Hematopoietic multipotent progenitor cell treated with erythropoietin and hydrocortisone succinate and interleukin-3 and kit ligand, for 15 days (in vitro differentiated cells): ENCODE data around the gene UGT1A3.

ENCODE experiments used
- DNase-seq: peaks from one replicate; pipeline ENCODE4 v3.0.0-alpha.2; 2015; ENCODE audit warnings: low spot score

UGT1A3 gene

DNA sequence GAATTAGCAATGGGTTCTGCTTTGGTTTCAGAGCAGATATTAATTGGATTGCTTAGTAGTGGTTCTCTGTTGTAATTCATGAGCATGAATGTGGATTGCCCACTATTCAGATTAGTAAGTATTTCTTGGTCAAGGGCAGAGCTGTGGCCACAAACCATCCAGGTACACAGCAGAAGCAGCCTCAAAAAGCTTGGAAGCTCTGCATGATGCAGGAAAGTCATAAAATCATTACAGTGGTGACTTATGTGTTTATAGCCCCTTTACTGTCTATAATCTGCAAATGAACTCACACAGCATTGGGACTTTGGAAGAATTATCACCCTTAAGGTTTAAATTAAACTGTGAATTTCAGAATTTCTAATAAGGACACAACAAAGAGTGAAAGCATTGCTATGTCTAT is 29.3 kb downstream of the UGT1A3 start:
- DNase-seq = no peak

- DNase-seq = no peak
These were observed 30.0 kb downstream of the UGT1A3 start for GRCh38 chr2:233758849-233759248.

- DNase-seq = no peak
These were observed 31.2 kb downstream of the UGT1A3 start, which contains the start of gene UGT1A1 for GRCh38 chr2:233760043-233760442. Gene UGT1A1 (plus strand): TSS chr2:233760270. CDS start chr2:233760288, 18 bp downstream.

DNA sequence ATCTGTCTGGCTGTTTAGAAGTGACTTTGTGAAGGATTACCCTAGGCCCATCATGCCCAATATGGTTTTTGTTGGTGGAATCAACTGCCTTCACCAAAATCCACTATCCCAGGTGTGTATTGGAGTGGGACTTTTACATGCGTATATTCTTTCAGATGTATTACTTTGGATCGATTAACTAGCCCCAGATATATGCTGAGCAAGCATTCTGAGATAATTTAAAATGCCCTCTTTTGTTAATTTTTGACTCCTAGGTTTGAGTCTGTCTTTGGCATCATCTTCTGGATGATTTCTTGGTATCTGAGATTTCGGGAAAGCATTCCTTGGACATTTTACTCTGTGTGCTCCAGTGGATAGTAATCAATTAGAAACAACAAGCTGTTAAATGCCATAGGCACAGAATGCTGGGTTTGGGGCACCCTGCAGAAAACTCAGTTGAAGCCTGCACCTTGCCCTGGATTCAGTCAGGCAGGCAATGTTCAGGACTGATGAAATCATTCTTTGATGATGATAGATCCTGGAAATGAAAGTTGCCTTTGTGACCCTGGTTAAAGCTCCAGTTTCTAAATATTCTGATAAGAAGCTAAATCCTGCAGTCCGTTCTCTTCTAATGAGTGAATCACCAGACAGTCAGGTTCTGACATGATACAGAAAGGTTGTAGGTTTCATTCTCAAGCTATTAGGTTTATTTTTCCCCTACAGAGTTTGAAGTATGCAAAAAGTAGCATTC is 32.4 kb downstream of the UGT1A3 start:
- DNase-seq = no peak

GRCh38 chr2:233764264-233764663 is 35.4 kb downstream of the UGT1A3 start:
- no peak for DNase-seq

GRCh38 chr2:233764761-233765160 is 35.9 kb downstream of the UGT1A3 start:
- no peak for DNase-seq

GRCh38 chr2:233766416-233766815 is 37.6 kb downstream of the UGT1A3 start:
- DNase-seq = no peak

DNA sequence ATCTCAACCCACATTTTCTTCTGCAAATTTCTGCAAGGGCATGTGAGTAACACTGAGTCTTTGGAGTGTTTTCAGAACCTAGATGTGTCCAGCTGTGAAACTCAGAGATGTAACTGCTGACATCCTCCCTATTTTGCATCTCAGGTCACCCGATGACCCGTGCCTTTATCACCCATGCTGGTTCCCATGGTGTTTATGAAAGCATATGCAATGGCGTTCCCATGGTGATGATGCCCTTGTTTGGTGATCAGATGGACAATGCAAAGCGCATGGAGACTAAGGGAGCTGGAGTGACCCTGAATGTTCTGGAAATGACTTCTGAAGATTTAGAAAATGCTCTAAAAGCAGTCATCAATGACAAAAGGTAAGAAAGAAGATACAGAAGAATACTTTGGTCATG is 39.2 kb downstream of the UGT1A3 start:
- no peak for DNase-seq

DNA sequence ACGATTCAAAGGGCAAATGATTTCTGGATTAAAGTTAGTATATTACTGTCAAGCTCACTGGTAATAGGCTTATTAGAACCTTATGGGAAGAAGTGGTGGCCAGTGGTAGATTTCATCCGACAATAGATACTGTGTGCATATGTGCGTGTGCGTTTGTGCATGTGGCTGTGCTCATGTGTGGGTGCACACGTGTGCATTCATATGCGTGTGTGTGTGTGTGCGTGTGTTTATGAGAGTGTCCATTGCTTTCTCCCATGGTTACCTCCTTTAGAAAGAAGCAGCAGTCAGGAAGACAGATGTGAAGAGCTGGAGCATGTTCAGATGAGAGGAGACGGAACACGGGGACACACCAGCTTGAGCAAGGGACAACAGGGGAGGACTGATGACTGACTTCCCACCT is 40.4 kb downstream of the UGT1A3 start:
- DNase-seq = no peak

DNA sequence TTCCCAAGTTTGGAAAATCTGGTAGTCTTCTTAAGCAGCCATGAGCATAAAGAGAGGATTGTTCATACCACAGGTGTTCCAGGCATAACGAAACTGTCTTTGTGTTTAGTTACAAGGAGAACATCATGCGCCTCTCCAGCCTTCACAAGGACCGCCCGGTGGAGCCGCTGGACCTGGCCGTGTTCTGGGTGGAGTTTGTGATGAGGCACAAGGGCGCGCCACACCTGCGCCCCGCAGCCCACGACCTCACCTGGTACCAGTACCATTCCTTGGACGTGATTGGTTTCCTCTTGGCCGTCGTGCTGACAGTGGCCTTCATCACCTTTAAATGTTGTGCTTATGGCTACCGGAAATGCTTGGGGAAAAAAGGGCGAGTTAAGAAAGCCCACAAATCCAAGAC is 43.3 kb downstream of the UGT1A3 start:
- DNase-seq = no peak

GRCh38 chr2:233772583-233772982 is 43.7 kb downstream of the UGT1A3 start:
- DNase-seq = no peak

DNA sequence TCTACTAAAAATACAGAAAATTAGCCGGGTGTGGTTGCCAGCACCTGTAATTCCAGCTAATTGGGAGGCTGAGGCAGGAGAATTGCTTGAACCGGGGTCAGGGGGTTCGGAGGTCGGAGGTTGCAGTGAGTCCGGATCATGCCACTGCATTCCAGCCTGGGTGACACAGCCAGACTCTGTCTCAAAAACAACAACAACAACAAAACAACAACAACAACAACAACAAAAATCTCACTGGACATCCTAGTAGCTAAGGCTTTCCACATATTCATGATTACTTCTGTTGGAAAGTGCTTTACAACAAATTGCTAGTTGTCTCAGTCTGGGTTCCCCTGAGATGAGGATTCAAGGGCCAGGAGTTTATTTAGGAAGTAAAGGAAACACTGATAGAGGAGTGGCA is 45.0 kb downstream of the UGT1A3 start:
- DNase-seq = no peak

- no peak for DNase-seq
These were observed 46.6 kb downstream of the UGT1A3 start for GRCh38 chr2:233775414-233775813.

DNA sequence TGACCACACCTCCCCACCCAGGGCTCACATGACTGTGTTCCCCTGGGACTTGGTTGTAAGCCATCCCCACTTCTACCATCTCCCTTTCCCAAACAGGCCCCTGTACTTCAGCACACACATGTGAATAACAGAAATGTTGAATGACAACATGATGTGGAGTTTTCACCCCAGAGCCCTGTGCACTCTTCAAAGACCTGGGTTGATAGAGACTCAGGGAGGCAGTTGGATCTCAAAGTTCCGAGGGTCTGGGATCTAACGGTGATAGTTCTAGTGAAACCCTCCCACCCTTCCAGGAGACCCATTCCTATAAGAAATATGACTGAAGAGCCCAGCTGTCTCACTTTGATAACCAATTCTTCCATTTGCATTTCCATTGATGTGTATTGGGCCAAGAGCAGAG is 49.2 kb downstream of the UGT1A3 start, which contains the start of gene MROH2A:
Gene MROH2A (plus strand): TSS at position 301 of the 400 bp plus-strand sequence. CDS start 1,029 bp downstream, outside the sequence.
- DNase-seq = no peak

DNA sequence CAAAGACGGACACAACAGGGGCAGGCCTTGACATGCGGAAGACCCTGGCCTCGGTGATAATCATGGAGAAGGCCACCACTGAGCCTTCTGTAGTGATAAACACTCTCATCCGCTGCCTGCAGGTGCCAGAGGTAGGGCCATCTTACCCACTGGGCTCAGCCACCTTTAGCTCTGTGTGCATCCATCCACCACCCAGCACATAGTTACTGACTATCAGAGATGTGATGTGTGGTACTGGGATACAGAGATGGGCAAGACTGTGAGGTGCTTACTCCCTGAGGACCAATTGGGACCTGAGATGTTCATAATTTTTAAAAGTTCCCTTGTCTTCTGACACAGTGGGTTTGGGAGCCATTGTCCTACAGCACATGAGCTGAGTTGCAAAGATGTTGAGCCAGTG is 50.9 kb downstream of the UGT1A3 start:
- no peak for DNase-seq

GRCh38 chr2:233780771-233781170 is 51.9 kb downstream of the UGT1A3 start:
- no peak for DNase-seq

DNA sequence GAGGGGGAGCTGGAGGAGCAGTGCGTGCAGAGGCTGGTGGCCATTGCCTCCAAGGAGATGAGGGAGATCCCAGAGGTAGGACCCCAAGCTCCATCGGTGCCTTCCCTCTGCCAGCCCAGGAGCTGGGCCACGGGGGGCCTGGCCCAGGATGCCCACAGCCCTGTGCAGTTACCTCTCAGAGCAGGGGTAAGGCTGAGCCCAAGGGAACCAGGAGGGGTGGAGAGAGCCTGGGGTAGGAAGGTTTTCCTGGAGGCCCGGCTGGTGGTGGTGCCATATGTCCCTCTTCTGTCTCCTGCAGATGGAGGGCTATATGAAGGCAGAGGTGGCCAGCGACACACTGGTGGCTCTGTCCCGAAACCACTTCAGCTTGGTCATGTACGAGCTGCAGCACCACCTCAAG is 60.7 kb downstream of the UGT1A3 start:
- DNase-seq = no peak

DNA sequence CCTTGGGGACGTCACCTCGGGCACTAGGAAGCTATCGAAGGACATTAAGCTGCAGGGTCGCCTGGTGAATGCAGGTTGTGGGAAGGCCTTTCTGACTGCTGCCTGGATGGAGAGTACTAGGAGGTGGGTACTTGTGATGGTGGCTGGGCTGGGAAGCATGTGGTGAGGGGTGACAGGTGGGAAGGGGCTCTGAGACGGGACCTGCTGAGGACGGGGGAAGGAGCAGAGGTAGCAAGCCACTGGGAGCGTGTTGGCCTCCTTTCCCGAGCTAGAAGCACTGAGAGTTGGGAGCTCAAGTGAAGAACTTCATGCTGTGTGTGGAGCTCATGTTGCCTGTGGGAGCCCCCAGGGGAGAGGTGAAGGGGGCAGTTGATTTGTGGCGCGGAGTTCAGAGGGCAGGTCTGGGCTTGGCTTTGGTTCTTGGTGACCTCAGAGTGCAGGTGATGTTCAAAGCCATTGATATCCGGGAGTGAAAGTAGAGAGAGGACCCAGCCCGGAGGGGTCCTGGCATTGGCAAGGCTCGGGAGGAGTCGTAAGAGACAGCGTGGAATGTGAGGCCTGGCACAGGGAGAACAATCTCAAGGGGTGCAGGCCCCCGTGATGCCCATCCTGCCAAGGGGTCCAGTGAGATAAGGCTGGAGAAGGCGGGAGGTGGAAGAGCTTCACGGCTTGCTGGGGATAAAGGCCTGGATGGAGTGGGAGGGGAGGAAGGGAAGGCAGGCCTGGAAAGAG is 62.5 kb downstream of the UGT1A3 start:
- DNase-seq = no peak

DNA sequence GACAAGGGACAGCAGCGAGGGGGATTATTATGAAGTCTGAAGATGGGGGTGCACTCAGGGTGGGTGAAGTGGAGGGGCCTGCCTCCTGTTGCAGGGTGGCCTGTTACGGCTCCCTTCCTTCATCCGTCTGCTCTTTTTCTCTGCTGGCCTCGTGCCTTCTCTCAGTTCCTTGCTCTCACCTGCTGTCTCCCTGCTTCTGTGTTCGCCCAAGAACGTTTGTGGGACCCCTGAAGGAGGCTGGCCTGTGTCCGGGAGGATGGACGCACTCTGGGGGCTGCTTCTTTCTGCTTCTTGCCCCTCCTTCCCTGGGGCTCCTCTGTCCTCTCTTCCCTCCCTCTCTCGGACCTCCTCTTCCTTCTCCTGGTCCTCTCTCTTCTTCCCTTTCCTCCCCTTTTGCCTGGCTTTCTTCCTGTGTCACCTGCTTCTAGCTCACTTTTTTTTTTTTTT is 63.1 kb downstream of the UGT1A3 start:
- no peak for DNase-seq

- DNase-seq = no peak
These were observed 63.9 kb downstream of the UGT1A3 start for GRCh38 chr2:233792720-233793119.

GRCh38 chr2:233793465-233794127 is 64.8 kb downstream of the UGT1A3 start:
- no peak for DNase-seq

- DNase-seq = no peak
These were observed 65.4 kb downstream of the UGT1A3 start for GRCh38 chr2:233794128-233794658.
